T-helper 22 cell (primary cell): ENCODE results near the gene PRND.
"Not testable (repeated sequence)": the region's sequence is repeated elsewhere in the genome, so short reads cannot be mapped to it uniquely, and the experiment has no call there.

Experiments
- DNase-seq: peaks from one replicate; pipeline ENCODE4 v3.0.0-alpha.2; 2020; ENCODE audit warnings: low read depth

PRND gene

GRCh38 chr20:4721719-4722118 lies at the start of gene PRND:
Gene PRND, plus strand, starts transcription at chr20:4721909. Its CDS starts 2,643 bp downstream, at chr20:4724552.
- no peak for DNase-seq

- DNase-seq = no peak
Measured at GRCh38 chr20:4672948-4673347, 48.8 kb upstream of the PRND start.

GRCh38 chr20:4673371-4674001 lies 48.2 kb upstream of the PRND start:
- no peak for DNase-seq

- DNase-seq = no peak
Measured at GRCh38 chr20:4674672-4675071, 47.0 kb upstream of the PRND start.

GRCh38 chr20:4677846-4678245 lies 43.9 kb upstream of the PRND start:
- DNase-seq = no peak

- DNase-seq = no peak
Measured at GRCh38 chr20:4681401-4681800, 40.3 kb upstream of the PRND start.

- no peak for DNase-seq
Measured at GRCh38 chr20:4681991-4682401, 39.7 kb upstream of the PRND start.

GRCh38 chr20:4682682-4683081 lies 39.0 kb upstream of the PRND start:
- no peak for DNase-seq

- DNase-seq = no peak
Measured at GRCh38 chr20:4683261-4683660, 38.4 kb upstream of the PRND start.

GRCh38 chr20:4684837-4685413 lies 36.8 kb upstream of the PRND start:
- no peak for DNase-seq

- no peak for DNase-seq
Measured at GRCh38 chr20:4685923-4686221, 35.8 kb upstream of the PRND start.

GRCh38 chr20:4688305-4688704 lies 33.4 kb upstream of the PRND start:
- no peak for DNase-seq

GRCh38 chr20:4689220-4689619 lies 32.5 kb upstream of the PRND start:
- no peak for DNase-seq

- DNase-seq = no peak
Measured at GRCh38 chr20:4691753-4692152, 30.0 kb upstream of the PRND start.

- no peak for DNase-seq
Measured at GRCh38 chr20:4694076-4694475, 27.6 kb upstream of the PRND start.

GRCh38 chr20:4697189-4697830 lies 24.4 kb upstream of the PRND start:
- DNase-seq = no peak

- no peak for DNase-seq
Measured at GRCh38 chr20:4697831-4698221, 23.9 kb upstream of the PRND start.

- no peak for DNase-seq
Measured at GRCh38 chr20:4699216-4699615, 22.5 kb upstream of the PRND start.

GRCh38 chr20:4699957-4700356 lies 21.8 kb upstream of the PRND start:
- no peak for DNase-seq

GRCh38 chr20:4702562-4703280 lies 19.0 kb upstream of the PRND start:
- no peak for DNase-seq

GRCh38 chr20:4703281-4703676 lies 18.4 kb upstream of the PRND start:
- DNase-seq = no peak

GRCh38 chr20:4706941-4707340 lies 14.8 kb upstream of the PRND start:
- not testable (repeated sequence) for DNase-seq

GRCh38 chr20:4708036-4708435 lies 13.7 kb upstream of the PRND start:
- DNase-seq = no peak
